ENCODE measurements around the gene SIX5.
"Not testable (repeated sequence)": the region's sequence is repeated elsewhere in the genome, so short reads cannot be mapped to it uniquely, and the experiment has no call there.

SIX5 gene

GRCh38 chr19:45809643-45810159 is 40.6 kb upstream of the SIX5 start:
- H3K27me3 ChIP-seq (ENCODE audit: control insufficient read depth in 2 of 2, insufficient read depth in 2 of 2, low read length in 2 of 2): no peaks in the 10 kb centered on the region
- H3K9ac ChIP-seq (ENCODE audit: low read depth in 1 of 2, low read length in 2 of 2): no peak overlapping the region
- H3K4me3 ChIP-seq (ENCODE audit: low read length in 2 of 2): no peak overlapping the region
- H3K27ac ChIP-seq (ENCODE audit: low read depth in 2 of 2, low read length in 2 of 2): no peak overlapping the region
- peaks cover 0 to 1% of the 10 kb centered on the region in 2 donors for H3K36me3 ChIP-seq (ENCODE audit: control insufficient read depth in 2 of 2, insufficient read depth in 2 of 2, low read length in 2 of 2)
- peaks cover 0 to 4% of the 10 kb centered on the region in 2 donors for H3K4me1 ChIP-seq (ENCODE audit: control insufficient read depth in 2 of 2, insufficient read depth in 2 of 2, low read length in 2 of 2)
- H3K9me3 ChIP-seq (ENCODE audit: control insufficient read depth in 2 of 2, low read length in 2 of 2): no peaks in the 10 kb centered on the region

- Histone ChIP-seq H3K9ac (ENCODE audit: low read depth in 1 of 2, low read length in 2 of 2) (no peak overlapping the region), H3K27ac (ENCODE audit: low read depth in 2 of 2, low read length in 2 of 2) (no peak overlapping the region), H3K4me1 (ENCODE audit: control insufficient read depth in 2 of 2, insufficient read depth in 2 of 2, low read length in 2 of 2) (peaks cover 0 to 4% of the 10 kb centered on the region in 2 donors), H3K36me3 (ENCODE audit: control insufficient read depth in 2 of 2, insufficient read depth in 2 of 2, low read length in 2 of 2) (no peaks in the 10 kb centered on the region), H3K27me3 (ENCODE audit: control insufficient read depth in 2 of 2, insufficient read depth in 2 of 2, low read length in 2 of 2) (no peaks in the 10 kb centered on the region), H3K9me3 (ENCODE audit: control insufficient read depth in 2 of 2, low read length in 2 of 2) (no peaks in the 10 kb centered on the region), H3K4me3 (ENCODE audit: low read length in 2 of 2) (no peak overlapping the region)
Measured at GRCh38 chr19:45805719-45806118, 36.7 kb upstream of the SIX5 start.

GRCh38 chr19:45804959-45805230 is 35.8 kb upstream of the SIX5 start:
- peaks cover 0 to 4% of the 10 kb centered on the region in 2 donors for H3K4me1 ChIP-seq (ENCODE audit: control insufficient read depth in 2 of 2, insufficient read depth in 2 of 2, low read length in 2 of 2)
- no peaks in the 10 kb centered on the region for H3K36me3 ChIP-seq (ENCODE audit: control insufficient read depth in 2 of 2, insufficient read depth in 2 of 2, low read length in 2 of 2)
- no peak overlapping the region for H3K4me3 ChIP-seq (ENCODE audit: low read length in 2 of 2)
- H3K27ac ChIP-seq (ENCODE audit: low read depth in 2 of 2, low read length in 2 of 2): no peak overlapping the region
- no peaks in the 10 kb centered on the region for H3K9me3 ChIP-seq (ENCODE audit: control insufficient read depth in 2 of 2, low read length in 2 of 2)
- no peaks in the 10 kb centered on the region for H3K27me3 ChIP-seq (ENCODE audit: control insufficient read depth in 2 of 2, insufficient read depth in 2 of 2, low read length in 2 of 2)
- H3K9ac ChIP-seq (ENCODE audit: low read depth in 1 of 2, low read length in 2 of 2): no peak overlapping the region

DNA sequence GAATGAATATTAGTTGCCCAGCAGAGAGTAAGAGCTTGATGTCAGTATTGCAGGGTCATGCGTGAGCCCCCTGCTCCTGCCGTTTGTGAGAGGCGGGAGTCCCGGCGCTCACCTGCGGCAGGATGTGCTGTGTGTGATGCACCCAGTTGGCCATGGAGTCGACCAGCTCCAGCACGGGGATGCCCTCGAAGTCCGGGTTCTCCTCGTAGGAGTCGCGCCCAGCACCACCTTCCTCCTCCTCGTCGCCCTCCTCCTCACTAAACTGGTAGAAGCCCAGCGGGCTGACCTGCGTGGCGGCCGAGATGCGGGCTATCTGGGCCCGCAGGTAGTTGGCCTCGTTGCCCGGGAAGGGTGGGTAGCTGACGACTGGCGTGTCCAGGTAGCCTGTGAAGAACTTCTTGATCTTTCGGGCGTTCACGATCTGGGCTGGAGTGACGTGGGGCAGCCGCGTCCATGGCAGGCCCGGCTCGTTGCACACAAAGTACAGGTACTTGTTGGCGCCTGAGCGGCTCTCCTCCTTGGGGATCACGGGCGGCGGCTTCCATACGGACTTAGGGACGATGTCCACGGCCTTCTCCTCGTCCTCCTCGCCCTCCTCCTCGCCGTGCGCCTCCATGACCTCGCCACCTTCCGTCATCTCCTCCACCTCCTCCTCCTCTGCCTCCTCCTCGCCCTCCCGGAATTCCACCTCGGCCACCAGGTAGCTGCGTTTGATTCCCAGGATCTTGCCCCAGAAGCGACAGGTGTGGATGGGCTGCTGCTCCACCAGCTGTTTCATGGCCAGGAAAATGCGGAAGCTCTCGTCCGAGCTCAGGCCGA is 35.3 kb upstream of the SIX5 start:
- Histone ChIP-seq H3K9me3 (ENCODE audit: control insufficient read depth in 2 of 2, low read length in 2 of 2) (no peaks in the 10 kb centered on the region), H3K9ac (ENCODE audit: low read depth in 1 of 2, low read length in 2 of 2) (no peak overlapping the region), H3K4me1 (ENCODE audit: control insufficient read depth in 2 of 2, insufficient read depth in 2 of 2, low read length in 2 of 2) (no peaks in the 10 kb centered on the region), H3K27me3 (ENCODE audit: control insufficient read depth in 2 of 2, insufficient read depth in 2 of 2, low read length in 2 of 2) (no peaks in the 10 kb centered on the region), H3K27ac (ENCODE audit: low read depth in 2 of 2, low read length in 2 of 2) (no peak overlapping the region), H3K4me3 (ENCODE audit: low read length in 2 of 2) (no peak overlapping the region), H3K36me3 (ENCODE audit: control insufficient read depth in 2 of 2, insufficient read depth in 2 of 2, low read length in 2 of 2) (no peaks in the 10 kb centered on the region)

DNA sequence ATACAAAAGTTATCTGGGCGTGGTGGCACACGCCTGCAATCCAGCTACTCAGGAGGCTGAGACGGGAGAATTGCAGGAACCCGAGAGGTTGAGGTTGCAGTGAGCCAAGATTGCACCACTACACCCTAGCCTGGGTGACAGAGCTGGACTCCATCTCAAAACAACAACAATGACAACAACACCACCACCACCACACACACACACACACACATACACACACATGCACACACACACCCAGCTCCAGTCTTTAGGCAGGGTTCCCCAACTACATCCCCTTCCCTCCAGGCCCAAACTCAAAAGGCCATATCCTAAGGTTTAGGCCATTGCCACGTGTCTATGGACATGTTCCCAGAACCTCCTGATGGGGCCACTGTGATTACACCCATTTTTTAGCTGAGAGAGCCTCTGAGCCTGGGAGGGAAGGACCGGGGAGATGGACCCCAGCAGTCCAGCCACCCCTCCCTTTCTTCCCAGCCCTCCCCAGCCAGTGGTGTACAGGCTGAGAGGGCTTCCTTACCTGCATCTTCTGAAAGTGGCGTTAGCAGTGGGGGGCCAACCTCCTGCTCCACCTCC is 32.6 kb upstream of the SIX5 start:
- Histone ChIP-seq H3K9me3 (ENCODE audit: control insufficient read depth in 2 of 2, low read length in 2 of 2) (no peaks in the 10 kb centered on the region), H3K4me3 (ENCODE audit: low read length in 2 of 2) (no peak overlapping the region), H3K27me3 (ENCODE audit: control insufficient read depth in 2 of 2, insufficient read depth in 2 of 2, low read length in 2 of 2) (no peaks in the 10 kb centered on the region), H3K36me3 (ENCODE audit: control insufficient read depth in 2 of 2, insufficient read depth in 2 of 2, low read length in 2 of 2) (no peaks in the 10 kb centered on the region), H3K4me1 (ENCODE audit: control insufficient read depth in 2 of 2, insufficient read depth in 2 of 2, low read length in 2 of 2) (peaks cover 0 to 2% of the 10 kb centered on the region in 2 donors), H3K27ac (ENCODE audit: low read depth in 2 of 2, low read length in 2 of 2) (no peak overlapping the region), H3K9ac (ENCODE audit: low read depth in 1 of 2, low read length in 2 of 2) (no peak overlapping the region)

- peaks cover 0 to 2% of the 10 kb centered on the region in 2 donors for H3K4me1 ChIP-seq (ENCODE audit: control insufficient read depth in 2 of 2, insufficient read depth in 2 of 2, low read length in 2 of 2)
- no peaks in the 10 kb centered on the region for H3K9me3 ChIP-seq (ENCODE audit: control insufficient read depth in 2 of 2, low read length in 2 of 2)
- no peak overlapping the region for H3K4me3 ChIP-seq (ENCODE audit: low read length in 2 of 2)
- H3K27ac ChIP-seq (ENCODE audit: low read depth in 2 of 2, low read length in 2 of 2): no peak overlapping the region
- H3K27me3 ChIP-seq (ENCODE audit: control insufficient read depth in 2 of 2, insufficient read depth in 2 of 2, low read length in 2 of 2): no peaks in the 10 kb centered on the region
- no peak overlapping the region for H3K9ac ChIP-seq (ENCODE audit: low read depth in 1 of 2, low read length in 2 of 2)
- H3K36me3 ChIP-seq (ENCODE audit: control insufficient read depth in 2 of 2, insufficient read depth in 2 of 2, low read length in 2 of 2): no peaks in the 10 kb centered on the region
Measured at GRCh38 chr19:45800070-45800553, 31.1 kb upstream of the SIX5 start.

DNA sequence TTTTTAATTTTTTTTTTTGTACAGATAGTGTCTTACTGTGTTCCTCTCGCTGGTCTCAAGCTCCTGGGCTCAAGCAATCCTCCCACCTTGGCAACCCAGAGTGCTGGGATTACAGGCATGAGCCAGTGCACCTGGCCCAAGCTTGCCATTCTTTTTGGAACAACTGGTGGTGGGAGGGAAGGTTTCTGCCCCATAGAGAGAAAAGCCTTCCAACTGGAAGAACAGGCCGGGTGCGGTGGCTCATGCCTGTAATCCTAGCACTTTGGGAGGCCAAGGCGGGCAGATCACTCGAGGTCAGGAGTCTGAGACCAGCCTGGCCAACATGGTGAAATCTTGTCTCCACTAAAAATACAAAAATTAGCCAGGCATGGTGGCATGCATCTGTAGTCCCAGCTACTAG is 30.5 kb upstream of the SIX5 start:
- not testable (repeated sequence) for H3K27ac ChIP-seq (ENCODE audit: low read depth in 2 of 2, low read length in 2 of 2); H3K4me3 ChIP-seq (ENCODE audit: low read length in 2 of 2); H3K36me3 ChIP-seq (ENCODE audit: control insufficient read depth in 2 of 2, insufficient read depth in 2 of 2, low read length in 2 of 2); H3K27me3 ChIP-seq (ENCODE audit: control insufficient read depth in 2 of 2, insufficient read depth in 2 of 2, low read length in 2 of 2); H3K9ac ChIP-seq (ENCODE audit: low read depth in 1 of 2, low read length in 2 of 2); H3K4me1 ChIP-seq (ENCODE audit: control insufficient read depth in 2 of 2, insufficient read depth in 2 of 2, low read length in 2 of 2); H3K9me3 ChIP-seq (ENCODE audit: control insufficient read depth in 2 of 2, low read length in 2 of 2)

GRCh38 chr19:45798995-45799517 is 30.0 kb upstream of the SIX5 start:
- Histone ChIP-seq H3K27me3 (ENCODE audit: control insufficient read depth in 2 of 2, insufficient read depth in 2 of 2, low read length in 2 of 2) (no peaks in the 10 kb centered on the region), H3K4me1 (ENCODE audit: control insufficient read depth in 2 of 2, insufficient read depth in 2 of 2, low read length in 2 of 2) (peaks cover 0 to 2% of the 10 kb centered on the region in 2 donors), H3K9ac (ENCODE audit: low read depth in 1 of 2, low read length in 2 of 2) (no peak overlapping the region), H3K9me3 (ENCODE audit: control insufficient read depth in 2 of 2, low read length in 2 of 2) (no peaks in the 10 kb centered on the region), H3K27ac (ENCODE audit: low read depth in 2 of 2, low read length in 2 of 2) (no peak overlapping the region), H3K4me3 (ENCODE audit: low read length in 2 of 2) (no peak overlapping the region), H3K36me3 (ENCODE audit: control insufficient read depth in 2 of 2, insufficient read depth in 2 of 2, low read length in 2 of 2) (no peaks in the 10 kb centered on the region)

DNA sequence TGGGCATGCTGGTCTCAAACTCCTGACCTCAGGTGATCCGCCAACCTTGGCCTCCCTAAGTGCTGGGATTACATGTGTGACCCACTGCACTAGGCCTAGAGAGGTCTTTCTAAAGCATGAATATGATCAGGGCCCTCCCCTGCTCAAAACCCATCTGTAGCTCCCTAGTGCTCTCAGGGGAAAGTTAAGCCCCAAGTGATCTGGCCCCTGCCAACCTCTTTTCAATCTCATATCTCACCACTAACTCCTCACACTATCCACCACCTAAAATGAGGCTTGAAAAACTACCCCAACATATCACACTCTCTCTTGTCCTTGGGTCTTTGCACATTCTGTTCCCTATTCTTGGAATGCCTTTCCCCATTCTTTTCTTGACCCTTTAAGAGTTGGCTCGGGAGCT is 25.6 kb upstream of the SIX5 start:
- Histone ChIP-seq H3K9me3 (ENCODE audit: control insufficient read depth in 2 of 2, low read length in 2 of 2) (no peaks in the 10 kb centered on the region), H3K4me1 (ENCODE audit: control insufficient read depth in 2 of 2, insufficient read depth in 2 of 2, low read length in 2 of 2) (peaks cover 22% of the 10 kb centered on the region in 2 donors), H3K4me3 (ENCODE audit: low read length in 2 of 2) (no peak overlapping the region), H3K36me3 (ENCODE audit: control insufficient read depth in 2 of 2, insufficient read depth in 2 of 2, low read length in 2 of 2) (no peaks in the 10 kb centered on the region), H3K27ac (ENCODE audit: low read depth in 2 of 2, low read length in 2 of 2) (no peak overlapping the region), H3K9ac (ENCODE audit: low read depth in 1 of 2, low read length in 2 of 2) (no peak overlapping the region), H3K27me3 (ENCODE audit: control insufficient read depth in 2 of 2, insufficient read depth in 2 of 2, low read length in 2 of 2) (no peaks in the 10 kb centered on the region)

- Histone ChIP-seq H3K9me3 (ENCODE audit: control insufficient read depth in 2 of 2, low read length in 2 of 2) (no peaks in the 10 kb centered on the region), H3K9ac (ENCODE audit: low read depth in 1 of 2, low read length in 2 of 2) (no peak overlapping the region), H3K27ac (ENCODE audit: low read depth in 2 of 2, low read length in 2 of 2) (no peak overlapping the region), H3K27me3 (ENCODE audit: control insufficient read depth in 2 of 2, insufficient read depth in 2 of 2, low read length in 2 of 2) (no peaks in the 10 kb centered on the region), H3K36me3 (ENCODE audit: control insufficient read depth in 2 of 2, insufficient read depth in 2 of 2, low read length in 2 of 2) (peaks cover 2 to 7% of the 10 kb centered on the region in 2 donors), H3K4me3 (ENCODE audit: low read length in 2 of 2) (no peak overlapping the region), H3K4me1 (ENCODE audit: control insufficient read depth in 2 of 2, insufficient read depth in 2 of 2, low read length in 2 of 2) (peaks cover 19 to 22% of the 10 kb centered on the region in 2 donors)
Measured at GRCh38 chr19:45793876-45794275, 24.8 kb upstream of the SIX5 start.

Measured in mucosa of rectum (tissue), 2 donors.